Fibroblast of skin of scalp (primary cell): ENCODE results near the gene GBA2.

Experiments used
- DNase-seq: peaks from one replicate; pipeline ENCODE4 v3.0.0-alpha.2; 2013

Gene GBA2

GRCh38 chr9:35763803-35764202, 14.8 kb upstream of the GBA2 start:
- DNase-seq = no peak

- DNase-seq = no peak
Observed at GRCh38 chr9:35763181-35763580, 14.2 kb upstream of the GBA2 start.

- peak; percentile 48 for DNase-seq
Observed at GRCh38 chr9:35760651-35761050, 11.6 kb upstream of the GBA2 start.

DNA sequence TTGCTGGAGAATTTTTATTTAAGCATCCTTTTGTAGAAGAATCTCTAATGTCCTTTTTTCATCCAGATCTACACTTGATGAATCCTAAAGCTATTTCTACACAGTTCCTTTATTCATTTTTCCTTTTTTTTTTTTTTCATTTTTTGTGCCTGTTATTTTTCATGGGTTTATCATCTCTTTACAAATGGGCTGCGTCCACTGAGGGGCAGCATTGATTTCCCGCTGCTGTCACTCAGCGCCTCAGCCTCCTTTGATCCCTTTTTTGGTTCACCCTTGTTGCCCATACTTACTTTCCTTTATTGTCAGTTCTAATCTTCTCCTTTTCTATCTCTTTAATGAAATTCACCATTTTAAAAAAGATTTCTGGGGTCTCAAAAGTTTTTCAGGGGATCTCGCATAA, 10.8 kb upstream of the GBA2 start:
- DNase-seq = no peak

GRCh38 chr9:35758475-35759050, 9.5 kb upstream of the GBA2 start:
- DNase-seq = no peak

DNA sequence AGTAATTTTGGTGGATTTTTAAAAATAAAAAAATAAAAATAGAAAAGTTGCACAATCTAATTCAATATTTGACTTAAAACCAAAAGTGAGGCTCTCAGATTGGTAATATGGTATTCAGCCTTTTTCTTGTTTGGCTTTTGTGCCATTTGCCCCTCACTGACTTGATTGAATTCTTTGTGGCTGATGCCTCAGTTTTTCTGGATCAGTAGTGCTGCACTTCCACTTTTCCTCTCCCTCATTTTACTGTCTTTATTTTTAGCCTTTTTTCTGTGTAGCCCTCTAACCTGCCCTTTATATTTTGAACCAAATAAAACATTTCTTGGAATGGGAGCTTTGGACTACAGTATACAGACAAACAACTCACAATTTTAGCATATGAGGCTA, 8.9 kb upstream of the GBA2 start:
- DNase-seq = no peak

GRCh38 chr9:35757226-35757891, 8.3 kb upstream of the GBA2 start:
- no peak for DNase-seq

GRCh38 chr9:35756275-35757225, 7.5 kb upstream of the GBA2 start:
- DNase-seq = no peak

DNA sequence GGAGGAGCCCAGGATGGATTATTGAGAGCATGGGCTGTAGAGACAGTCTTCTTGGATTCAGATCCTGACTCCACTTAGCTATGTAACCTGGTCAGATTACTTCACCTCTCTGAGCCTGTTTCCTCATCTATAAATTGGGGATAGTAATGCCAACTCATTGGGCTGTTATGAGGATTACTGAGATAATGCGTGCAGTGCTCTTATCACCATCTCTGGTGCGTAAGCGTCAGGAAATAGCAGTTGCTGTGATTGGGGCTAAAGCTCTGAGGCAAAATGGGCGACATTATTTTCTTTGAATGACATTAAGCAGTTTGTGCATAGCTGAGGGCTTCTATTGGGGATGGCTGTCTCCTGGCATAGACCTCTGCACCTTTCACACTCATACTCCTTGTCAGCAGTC, 6.0 kb upstream of the GBA2 start:
- DNase-seq = no peak

DNA sequence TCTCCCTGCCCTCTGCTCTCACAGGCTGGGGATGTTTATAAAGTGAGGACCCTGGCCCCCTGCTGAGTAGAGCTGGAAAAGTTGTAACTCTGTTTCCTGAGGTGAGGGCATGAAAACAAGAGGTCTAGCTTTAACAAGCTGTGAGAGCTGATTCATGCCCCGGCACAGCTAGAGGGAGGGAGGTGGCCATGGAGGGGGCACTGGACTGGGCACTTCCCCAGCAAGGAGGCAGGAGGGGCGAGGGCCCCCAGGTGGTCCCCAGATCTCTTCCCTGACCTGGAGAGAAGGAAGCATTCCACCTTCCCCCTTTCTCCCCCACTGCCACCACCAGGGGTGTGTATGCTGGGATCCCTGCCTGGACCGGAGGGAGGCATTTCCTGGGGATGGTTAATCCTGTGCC, 5.2 kb upstream of the GBA2 start, which contains the start of gene MSMP:
Gene MSMP, minus strand, starts transcription at position 13 of the 400 bp plus-strand sequence. CDS start 147 bp downstream, outside the sequence.
- DNase-seq = no peak

- no peak for DNase-seq
Observed at GRCh38 chr9:35753466-35753865, 4.4 kb upstream of the GBA2 start.

DNA sequence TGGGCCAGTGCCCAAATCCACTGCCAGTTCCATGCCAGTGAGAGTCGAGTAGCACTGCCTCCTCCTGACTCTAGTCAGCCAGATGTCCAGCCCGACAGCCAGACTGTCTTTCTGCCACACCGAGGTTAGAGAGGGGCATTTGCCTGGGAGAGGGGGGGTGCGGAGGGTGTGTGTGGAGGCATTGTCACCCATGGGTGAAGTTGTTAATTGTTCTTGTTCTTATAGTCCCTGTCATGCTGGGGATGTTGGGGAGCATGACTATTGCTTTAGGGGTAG, 1.2 kb upstream of the GBA2 start:
- DNase-seq = no peak

- DNase-seq = no peak
Observed at GRCh38 chr9:35749515-35750255, 657 bp upstream of the GBA2 start.

- DNase-seq = no peak
Observed at GRCh38 chr9:35748242-35748857, 678 bp downstream of the GBA2 start.

DNA sequence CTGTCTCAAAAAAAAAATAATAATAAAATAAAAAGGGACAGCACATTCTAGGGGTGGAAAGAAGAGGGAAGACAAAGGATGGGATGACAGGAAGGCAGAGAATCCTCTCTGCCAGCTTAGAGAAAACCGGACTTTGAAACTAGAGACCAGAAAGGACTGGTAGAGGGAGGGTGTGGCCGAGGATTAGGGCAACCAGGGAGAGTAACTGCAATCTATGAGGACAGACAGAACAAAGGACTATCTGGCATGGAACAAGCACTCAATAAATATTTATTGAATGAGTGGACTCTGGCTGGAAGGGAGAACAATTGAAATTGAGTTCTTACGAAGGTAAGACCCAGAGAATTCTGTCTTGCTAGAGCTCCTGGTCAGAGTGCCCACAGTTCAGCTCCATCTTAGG, 2.4 kb downstream of the GBA2 start:
- no peak for DNase-seq

- DNase-seq = no peak
Observed at GRCh38 chr9:35745569-35745968, 3.5 kb downstream of the GBA2 start.

DNA sequence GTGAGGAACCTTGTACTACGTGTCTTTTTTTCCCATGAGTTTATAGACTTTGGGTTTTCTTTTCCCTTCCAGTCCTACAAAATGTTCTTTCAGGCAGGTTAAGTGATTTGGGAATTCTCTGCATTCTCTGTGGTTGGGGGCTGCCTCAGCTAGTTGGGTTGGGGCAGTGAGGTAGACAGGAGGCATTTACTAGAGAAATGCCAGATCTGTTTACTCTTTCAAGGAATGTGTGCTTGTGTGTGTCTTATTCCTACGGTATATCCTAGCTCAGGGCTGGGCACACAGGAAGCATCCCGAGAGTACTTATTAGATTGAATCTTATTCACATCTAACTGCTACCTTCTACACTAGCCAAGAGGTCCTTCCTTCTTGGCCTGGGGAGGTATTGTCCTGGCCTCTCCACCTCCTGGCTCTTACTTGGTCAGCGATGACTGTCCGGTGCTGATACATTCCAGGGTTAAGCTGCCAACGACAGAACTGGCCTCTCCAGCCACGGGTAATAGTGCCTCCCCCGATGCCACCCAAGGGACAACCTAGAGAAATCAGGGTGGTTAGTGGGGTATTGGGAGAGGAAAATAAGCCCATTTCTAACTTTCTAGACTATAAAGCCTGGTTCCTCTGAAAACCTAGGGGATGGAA, 5.0 kb downstream of the GBA2 start:
- DNase-seq = no peak

- no peak for DNase-seq
Observed at GRCh38 chr9:35743452-35743851, 5.6 kb downstream of the GBA2 start.

DNA sequence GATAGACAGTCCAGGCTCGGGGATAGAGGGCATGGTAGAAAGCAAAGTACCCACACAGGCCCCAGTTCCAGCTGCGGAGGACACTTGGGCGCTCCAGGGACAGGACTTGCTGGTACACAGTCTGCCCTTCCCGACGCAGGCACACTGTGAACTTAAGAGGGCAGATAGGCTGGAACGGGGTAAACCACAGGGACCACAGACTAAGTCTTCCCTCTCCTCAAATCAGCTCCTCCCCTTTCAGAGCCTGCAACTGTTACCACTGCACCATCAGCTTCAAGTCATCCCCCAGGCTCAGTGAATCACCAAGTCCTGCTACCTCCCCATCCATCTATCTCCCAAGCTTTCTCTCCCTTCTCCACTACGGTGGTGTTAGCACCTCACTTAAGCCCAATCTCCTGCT, 7.3 kb downstream of the GBA2 start:
- no peak for DNase-seq

- DNase-seq = no peak
Observed at GRCh38 chr9:35740243-35740642, 8.8 kb downstream of the GBA2 start.

- DNase-seq = no peak
Observed at GRCh38 chr9:35738924-35739323, 10.1 kb downstream of the GBA2 start.

- DNase-seq = no peak
Observed at GRCh38 chr9:35738186-35738585, 10.8 kb downstream of the GBA2 start.
